Adrenal gland (tissue), 12 donors: ENCODE data around the gene ZNF212. TPM values are rescaled to one million over a fixed set of nuclear protein-coding genes. Genes with fewer than 3 reads are reported as not detected.

ENCODE experiments used
- DNase-seq, 7 donors: peaks; one replicate each; pipeline ENCODE4 v3.0.0-alpha.2; 2019 to 2020
- H3K27ac ChIP-seq, 5 donors: fragments of 200-600 bp; sonication (generic) in 4 of 5; 1 replicate in 3 of 5; 2 replicates in 2 of 5; pipeline versions ENCODE4 v1.5.1 to v1.8.0; 2016 to 2020; ENCODE audit warnings: mild to moderate bottlenecking in 1 of 5
- H3K27me3 ChIP-seq: fragments of 200-600 bp; 2 replicates; pipeline ENCODE4 v1.8.0; 2021
- H3K36me3 ChIP-seq, 2 donors: fragments of 200-600 bp; replicated peaks in 1 of 2; 1 replicate in 1 of 2; 2 replicates in 1 of 2; pipeline versions ENCODE4 v1.5.1 to v1.8.0; 2018 to 2022
- H3K4me1 ChIP-seq, 2 donors: fragments of 200-600 bp; replicated peaks in 1 of 2; 1 replicate in 1 of 2; 2 replicates in 1 of 2; pipeline versions ENCODE4 v1.5.1 to v1.8.0; 2018 to 2021
- H3K4me3 ChIP-seq, 4 donors: fragments of 200-600 bp; sonication (generic) in 3 of 4; one replicate each; pipeline ENCODE4 v1.5.1; 2016 to 2018
- H3K9me3 ChIP-seq, 3 donors: fragments of 200-600 bp; sonication (generic) in 1 of 3; replicated peaks in 1 of 3; 1 replicate in 2 of 3; 2 replicates in 1 of 3; pipeline versions ENCODE4 v1.5.1 to v1.8.0; 2016 to 2021
- CTCF ChIP-seq, 6 experiments: fragments of 450-650 bp in 4 of 6; fragments of 200-600 bp in 2 of 6; sonication (generic) in 1 of 6; IDR thresholded peaks; 1 replicate in 5 of 6; 2 replicates in 1 of 6; pipeline versions ENCODE4 v1.5.1 to v1.8.0; 2016 to 2021; ENCODE audit warnings: antibody characterized with exemption in 6 of 6, mild to moderate bottlenecking in 2 of 6, moderate library complexity in 1 of 6
- POLR2A ChIP-seq, 2 donors: fragments of 450-650 bp; IDR thresholded peaks; one replicate each; pipeline ENCODE4 v1.6.1; 2017; ENCODE audit warnings: antibody characterized with exemption in 2 of 2, mild to moderate bottlenecking in 2 of 2, moderate library complexity in 1 of 2
- WGBS, 4 donors: extraction: QIAGEN DNeasy Blood & Tissue Kit in 2 of 4; methylation state at CpG; one replicate each; pipeline versions ENCODE4 v1.1.5 to v1.1.7; 2013 to 2017; 5-methylcytosine and 5-hydroxymethylcytosine counted together
- intact Hi-C, 2 donors: fragments of 100-400 bp; cut with DNase I; formaldehyde crosslinking; loops; one replicate each; pipeline versions ENCODE4 v1.14.1 to v1.15.0; 2022 to 2023
- polyA plus RNA-seq, 3 donors: library from polyadenylated mRNA; stranded (reverse); fragments of 200-250 nt in 2 of 3; fragments of 350-450 nt in 1 of 3; fragmentation: Illumina TruSeq in 1 of 3; extraction: RNeasy Lipid Tissue Mini Kit (QIAGEN cat#74804) in 1 of 3; gene quantifications; one replicate each; pipeline ENCODE4 v1.2.3, GENCODE V29; 2013 to 2014
- total RNA-seq, 9 donors: library from RNA; depleted of rRNA in 4 of 9; stranded (reverse); fragments of >200 nt in 4 of 9; fragments of 120-200 nt in 1 of 9; fragmentation: NEBNext Ultra II Directional in 1 of 9; extraction: Animal tissue kit (Norgen Biotek cat#: 25700) in 1 of 9; gene quantifications; one replicate each; pipeline versions ENCODE4 v1.1.0 to v1.2.4, GENCODE V29; 2013 to 2023
- donor health status: healthy with polysubstance abuse.
- donor health status: Bipolar disorder and iron deficiency.
- donor health status: DM: yes; HTN: yes; CAD: no.
- donor health status: DM: no; HTN: no; CAD: no.
- donor health status: DM: no; HTN: no; CAD: no.
- donor health status: DM: yes; HTN: yes; CAD: no.

Gene ZNF212
- total and polyA plus RNA-seq, 12 donors = 5.5 to 22.7 (median 10.4) TPM

GRCh38 chr7:149198161-149198816 lies 41.2 kb upstream of the ZNF212 start:
- intact Hi-C loops = no loop called here
- Histone ChIP-seq H3K9me3 (no peaks in the 10 kb centered on the region), H3K36me3 (peaks cover 0 to 49% of the 10 kb centered on the region in 2 donors), H3K27me3 (no peaks in the 10 kb centered on the region), H3K4me1 (peaks cover 9 to 22% of the 10 kb centered on the region in 2 donors), H3K4me3 (no peak overlapping the region), H3K27ac (no peak overlapping the region)
- WGBS, 4 donors = 85 to 94% (median 91%) methylated on average over 12 to 22 of the region's 22 CpGs
- TF ChIP-seq CTCF (IDR thresholded peaks at IDR 0.05) = no peak
- TF ChIP-seq POLR2A (IDR thresholded peaks at IDR 0.05) = no peak
- no peak for DNase-seq

- Histone ChIP-seq H3K4me1 (peaks cover 9 to 22% of the 10 kb centered on the region in 2 donors), H3K9me3 (no peaks in the 10 kb centered on the region), H3K27ac (no peak overlapping the region), H3K27me3 (no peaks in the 10 kb centered on the region), H3K36me3 (peaks cover 0 to 55% of the 10 kb centered on the region in 2 donors), H3K4me3 (no peak overlapping the region)
- no peak for TF ChIP-seq CTCF (IDR thresholded peaks at IDR 0.05)
- no peak for TF ChIP-seq POLR2A (IDR thresholded peaks at IDR 0.05)
- intact Hi-C loops = no loop called here
- no peak for DNase-seq
- 81 to 85% (median 82%) methylated on average over 6 of the region's 6 CpGs for whole genome bisulfite sequencing, 4 donors
Observed at GRCh38 chr7:149199234-149199995, 40.0 kb upstream of the ZNF212 start.

- no peak overlapping the region for H3K27ac ChIP-seq
- no peaks in the 10 kb centered on the region for H3K27me3 ChIP-seq
- no peak overlapping the region for H3K4me3 ChIP-seq
- DNase-seq = no peak
- WGBS, 4 donors = 90 to 100% (median 94%) methylated on average over 6 of the region's 6 CpGs
- no peaks in the 10 kb centered on the region for H3K9me3 ChIP-seq
- intact Hi-C loops = no loop called here
- TF ChIP-seq CTCF (IDR thresholded peaks at IDR 0.05) = no peak
- no peak for TF ChIP-seq POLR2A (IDR thresholded peaks at IDR 0.05)
- H3K36me3 ChIP-seq = peaks cover 0 to 72% of the 10 kb centered on the region in 2 donors
- peaks cover 0 to under 1% of the 10 kb centered on the region in 2 donors for H3K4me1 ChIP-seq
Observed at GRCh38 chr7:149202831-149203231, 36.6 kb upstream of the ZNF212 start.

- no peak for DNase-seq
- TF ChIP-seq CTCF (IDR thresholded peaks at IDR 0.05) (no peak), POLR2A (IDR thresholded peaks at IDR 0.05) (no peak)
- H3K36me3 ChIP-seq = peaks cover 0 to 73% of the 10 kb centered on the region in 2 donors
Observed at GRCh38 chr7:149205690-149206381, 33.6 kb upstream of the ZNF212 start.

More at GRCh38 chr7:149205690-149206381, 33.6 kb upstream of the ZNF212 start:
- 85 to 86% (median 85%) methylated on average over 18 of the region's 18 CpGs for WGBS, 4 donors
- H3K4me3 ChIP-seq = no peak overlapping the region
- H3K27me3 ChIP-seq = no peaks in the 10 kb centered on the region
- intact Hi-C loops = no loop called here
- no peaks in the 10 kb centered on the region for H3K4me1 ChIP-seq
- H3K9me3 ChIP-seq = no peaks in the 10 kb centered on the region
- no peak overlapping the region for H3K27ac ChIP-seq
